ENCODE measurements around the gene MMS19. TPM values are rescaled to one million over a fixed set of nuclear protein-coding genes. Genes with fewer than 3 reads are reported as not detected.

MMS19 gene, protein sequence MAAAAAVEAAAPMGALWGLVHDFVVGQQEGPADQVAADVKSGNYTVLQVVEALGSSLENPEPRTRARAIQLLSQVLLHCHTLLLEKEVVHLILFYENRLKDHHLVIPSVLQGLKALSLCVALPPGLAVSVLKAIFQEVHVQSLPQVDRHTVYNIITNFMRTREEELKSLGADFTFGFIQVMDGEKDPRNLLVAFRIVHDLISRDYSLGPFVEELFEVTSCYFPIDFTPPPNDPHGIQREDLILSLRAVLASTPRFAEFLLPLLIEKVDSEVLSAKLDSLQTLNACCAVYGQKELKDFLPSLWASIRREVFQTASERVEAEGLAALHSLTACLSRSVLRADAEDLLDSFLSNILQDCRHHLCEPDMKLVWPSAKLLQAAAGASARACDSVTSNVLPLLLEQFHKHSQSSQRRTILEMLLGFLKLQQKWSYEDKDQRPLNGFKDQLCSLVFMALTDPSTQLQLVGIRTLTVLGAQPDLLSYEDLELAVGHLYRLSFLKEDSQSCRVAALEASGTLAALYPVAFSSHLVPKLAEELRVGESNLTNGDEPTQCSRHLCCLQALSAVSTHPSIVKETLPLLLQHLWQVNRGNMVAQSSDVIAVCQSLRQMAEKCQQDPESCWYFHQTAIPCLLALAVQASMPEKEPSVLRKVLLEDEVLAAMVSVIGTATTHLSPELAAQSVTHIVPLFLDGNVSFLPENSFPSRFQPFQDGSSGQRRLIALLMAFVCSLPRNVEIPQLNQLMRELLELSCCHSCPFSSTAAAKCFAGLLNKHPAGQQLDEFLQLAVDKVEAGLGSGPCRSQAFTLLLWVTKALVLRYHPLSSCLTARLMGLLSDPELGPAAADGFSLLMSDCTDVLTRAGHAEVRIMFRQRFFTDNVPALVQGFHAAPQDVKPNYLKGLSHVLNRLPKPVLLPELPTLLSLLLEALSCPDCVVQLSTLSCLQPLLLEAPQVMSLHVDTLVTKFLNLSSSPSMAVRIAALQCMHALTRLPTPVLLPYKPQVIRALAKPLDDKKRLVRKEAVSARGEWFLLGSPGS
- 50.7 and 55.1 TPM in 2 replicates for total RNA-seq

DNA sequence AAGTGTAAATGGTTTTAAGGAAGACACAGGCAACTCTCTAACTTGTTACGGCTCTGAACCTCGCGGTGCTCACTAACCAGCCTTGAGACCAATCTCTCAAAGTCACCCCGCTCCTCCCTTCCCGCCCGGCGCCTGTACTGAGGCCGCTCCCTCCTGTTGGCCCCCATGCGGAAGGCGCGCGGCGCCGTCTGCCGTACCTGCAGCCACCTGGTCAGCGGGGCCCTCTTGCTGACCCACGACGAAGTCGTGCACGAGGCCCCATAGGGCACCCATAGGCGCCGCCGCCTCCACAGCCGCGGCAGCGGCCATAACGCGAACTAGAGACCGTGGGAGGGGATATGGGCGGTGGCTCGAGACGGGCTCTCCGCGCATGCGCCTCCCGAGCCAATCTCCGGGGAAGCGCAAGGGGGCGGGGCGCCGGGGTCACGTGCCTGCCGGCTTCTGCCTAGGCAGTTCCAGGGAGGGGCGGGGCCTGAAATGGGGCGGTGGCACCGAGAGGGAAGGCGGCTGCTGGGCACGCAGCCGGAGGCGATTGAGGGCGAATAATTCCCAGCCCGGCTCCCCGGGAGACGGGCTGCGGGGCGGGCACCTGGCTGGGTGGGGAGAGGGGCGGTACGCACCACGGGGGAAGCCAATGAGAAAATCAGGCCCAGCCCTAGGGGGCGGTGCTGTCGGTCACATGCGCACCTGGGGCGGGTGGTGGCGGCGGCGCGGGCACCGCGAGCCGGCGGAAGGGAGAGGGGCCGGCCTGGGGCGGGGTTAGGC is at the start of gene MMS19:
MMS19 (minus strand) TSS at position 347 of the 765 bp plus-strand sequence; CDS start at position 309, 38 bp downstream.

GRCh38 chr10:97498841-97499560 is 779 bp upstream of the MMS19 start, which contains the start of gene UBTD1:
Gene UBTD1 (plus strand): TSS chr10:97498924. CDS start chr10:97499204, 280 bp downstream.

GRCh38 chr10:97445722-97446639 is 52.2 kb downstream of the MMS19 start, which contains the start of the genes EXOSC1 and ZDHHC16:
Gene EXOSC1 (minus strand): TSS chr10:97446006. CDS start chr10:97445985, 21 bp downstream.
Gene ZDHHC16 (plus strand): TSS chr10:97446175. CDS start chr10:97451676, 5,501 bp downstream.

DNA sequence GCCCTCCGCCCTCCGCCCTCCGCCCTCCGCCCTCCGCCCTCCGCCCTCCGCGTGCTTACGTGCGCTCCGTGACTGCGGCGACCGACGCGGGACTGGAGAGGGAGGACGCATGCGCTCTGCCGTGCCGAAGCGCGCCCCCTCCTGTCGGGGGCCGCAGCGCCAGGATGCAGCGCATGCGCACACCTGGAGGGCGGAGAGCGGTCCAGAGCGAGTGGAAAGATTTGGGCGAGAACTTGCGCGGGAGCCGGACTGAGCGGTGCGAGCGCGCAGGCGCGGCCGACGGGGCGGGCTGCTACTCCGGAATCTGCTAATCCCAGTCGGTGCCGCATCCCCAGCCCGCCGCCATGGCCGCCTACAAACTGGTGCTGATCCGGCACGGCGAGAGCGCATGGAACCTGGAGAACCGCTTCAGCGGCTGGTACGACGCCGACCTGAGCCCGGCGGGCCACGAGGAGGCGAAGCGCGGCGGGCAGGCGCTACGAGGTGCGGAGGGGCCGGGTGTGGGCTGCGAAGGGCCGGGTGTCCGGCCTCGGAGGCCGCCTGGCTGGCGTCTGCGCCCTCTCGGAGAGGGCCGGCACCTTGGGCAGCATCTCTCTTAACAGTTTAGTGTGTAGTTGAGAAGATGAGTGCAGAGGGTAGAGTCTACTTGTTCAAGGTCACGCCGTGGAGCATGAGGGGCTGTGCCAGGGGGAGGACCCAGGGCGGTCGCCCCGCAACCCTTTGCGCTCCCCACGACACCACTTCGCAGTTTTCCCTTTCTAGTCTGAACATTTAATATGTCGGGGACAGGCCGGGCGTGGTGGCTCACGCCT is 72.1 kb downstream of the MMS19 start, which contains the start of gene PGAM1:
PGAM1 (plus strand) TSS at position 228 of the 812 bp plus-strand sequence; CDS start at position 345, 117 bp downstream.

Other genes with a start within 250 kb of the MMS19 start
- 10.9 and 11.6 TPM in 2 replicates for gene ARHGAP19, start 205.8 kb downstream of the MMS19 start, total RNA-seq
- gene FRAT1, start 179.2 kb downstream of the MMS19 start, total RNA-seq = 5.5 and 5.6 TPM in 2 replicates
- 13.4 and 14.9 TPM in 2 replicates for gene FRAT2, start 163.7 kb downstream of the MMS19 start, total RNA-seq
- gene RRP12, start 97.1 kb downstream of the MMS19 start, total RNA-seq = 5.9 and 9.6 TPM in 2 replicates
- gene PGAM1, start 72.2 kb downstream of the MMS19 start, total RNA-seq = 167 and 205 TPM in 2 replicates
- gene EXOSC1, start 52.4 kb downstream of the MMS19 start, total RNA-seq = 21.7 and 25.5 TPM in 2 replicates
- 20.7 and 22.6 TPM in 2 replicates for gene ZDHHC16, start 52.2 kb downstream of the MMS19 start, total RNA-seq
- 31.5 and 47.9 TPM in 2 replicates for gene UBTD1, start 502 bp upstream of the MMS19 start, total RNA-seq
- 0.11 and 0.26 TPM in 2 replicates for gene ANKRD2, start 74.4 kb upstream of the MMS19 start, total RNA-seq
- gene HOGA1, start 86.0 kb upstream of the MMS19 start, total RNA-seq = 0.26 and 0.43 TPM in 2 replicates
- not detected in 2 replicates for gene C10orf62, start 91.3 kb upstream of the MMS19 start, total RNA-seq
- 2.2 and 2.3 TPM in 2 replicates for gene MORN4, start 135.1 kb upstream of the MMS19 start, total RNA-seq
- gene PI4K2A, start 142.2 kb upstream of the MMS19 start, total RNA-seq = 9.1 and 9.2 TPM in 2 replicates
- 2.4 and 6.3 TPM in 2 replicates for gene AVPI1, start 188.8 kb upstream of the MMS19 start, total RNA-seq
- 6.2 and 7.5 TPM in 2 replicates for gene MARVELD1, start 215.3 kb upstream of the MMS19 start, total RNA-seq
- gene ZFYVE27, start 238.7 kb upstream of the MMS19 start, total RNA-seq = 13.1 and 15.7 TPM in 2 replicates